Amniotic epithelial cell (primary cell): ENCODE measurements around the gene HSPG2.
"Not testable (repeated sequence)": the region's sequence is repeated elsewhere in the genome, so short reads cannot be mapped to it uniquely, and the experiment has no call there.

ENCODE experiments used
- DNase-seq: peaks from one replicate; pipeline ENCODE4 v3.0.0-alpha.2; 2010; ENCODE audit warnings: low read depth

HSPG2 gene

DNA sequence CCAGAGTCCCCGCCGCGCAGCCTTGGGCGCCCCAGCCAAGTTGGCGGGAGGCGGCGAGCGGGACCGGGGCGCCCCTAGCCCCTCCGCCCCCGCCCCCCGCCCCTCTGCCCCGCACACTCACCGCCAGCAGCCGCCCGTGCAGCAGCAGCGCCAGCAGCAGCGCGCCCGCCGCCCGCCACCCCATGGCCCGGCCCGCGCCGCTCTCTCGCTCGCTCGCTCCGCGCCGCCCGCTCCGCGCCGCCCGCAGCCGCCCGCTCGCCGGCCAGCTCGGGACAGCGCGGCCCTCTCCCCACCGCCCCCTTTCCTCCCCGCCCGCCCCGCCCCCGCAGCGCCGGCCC is at the start of gene HSPG2:
Gene HSPG2, minus strand, starts transcription at position 277 of the 338 bp plus-strand sequence. Its CDS starts 93 bp downstream, at position 184.
- no peak for DNase-seq

DNA sequence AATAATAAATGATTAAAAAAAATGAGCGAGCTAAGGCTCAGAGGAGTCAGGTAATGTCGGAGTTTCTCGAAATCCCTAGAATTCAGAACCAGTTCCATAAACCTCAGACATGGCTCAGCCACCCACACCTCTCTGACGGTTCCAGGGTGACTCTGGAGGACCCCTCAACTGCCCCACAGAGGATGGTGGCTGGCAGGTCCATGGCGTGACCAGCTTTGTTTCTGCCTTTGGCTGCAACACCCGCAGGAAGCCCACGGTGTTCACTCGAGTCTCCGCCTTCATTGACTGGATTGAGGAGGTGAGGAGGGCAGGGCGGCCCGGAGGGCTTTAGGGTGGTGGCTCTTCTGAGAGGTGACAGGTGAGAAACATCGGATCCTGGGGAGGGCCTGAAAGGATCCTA is 49.3 kb upstream of the HSPG2 start:
- not testable (repeated sequence) for DNase-seq

DNA sequence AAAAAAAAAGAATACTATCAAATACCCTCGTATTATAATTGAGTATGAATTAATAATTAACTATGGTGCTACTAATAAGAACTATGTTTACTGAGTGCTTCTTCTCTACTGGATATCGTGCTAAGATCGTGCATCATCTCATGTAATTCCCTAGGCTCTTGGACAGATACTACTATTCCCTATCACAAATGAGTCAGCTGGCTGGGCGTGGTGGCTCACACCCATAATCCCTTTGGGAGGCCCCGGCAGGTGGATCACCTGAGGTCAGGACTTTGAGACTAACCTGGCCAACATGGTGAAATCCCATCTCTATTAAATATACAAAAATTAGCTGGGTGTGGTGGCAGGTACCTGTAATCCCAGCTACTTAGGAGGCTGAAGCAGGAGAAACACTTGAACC is 48.8 kb upstream of the HSPG2 start:
- DNase-seq = not testable (repeated sequence)

DNA sequence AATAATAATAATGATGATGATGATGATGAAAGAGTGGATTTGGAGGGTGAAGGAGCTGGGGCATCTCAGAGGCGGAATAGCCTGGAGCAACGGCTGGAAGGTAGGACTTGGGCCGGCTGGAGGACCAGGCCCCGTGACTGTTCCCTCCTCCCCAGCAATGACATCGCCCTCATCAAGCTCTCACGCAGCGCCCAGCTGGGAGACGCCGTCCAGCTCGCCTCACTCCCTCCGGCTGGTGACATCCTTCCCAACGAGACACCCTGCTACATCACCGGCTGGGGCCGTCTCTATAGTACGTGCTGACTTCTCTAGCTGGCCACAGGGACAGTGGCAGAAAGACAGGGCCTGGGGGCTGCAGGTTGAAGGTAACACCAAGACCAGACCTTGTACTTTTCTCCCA is 46.4 kb upstream of the HSPG2 start:
- not testable (repeated sequence) for DNase-seq

DNA sequence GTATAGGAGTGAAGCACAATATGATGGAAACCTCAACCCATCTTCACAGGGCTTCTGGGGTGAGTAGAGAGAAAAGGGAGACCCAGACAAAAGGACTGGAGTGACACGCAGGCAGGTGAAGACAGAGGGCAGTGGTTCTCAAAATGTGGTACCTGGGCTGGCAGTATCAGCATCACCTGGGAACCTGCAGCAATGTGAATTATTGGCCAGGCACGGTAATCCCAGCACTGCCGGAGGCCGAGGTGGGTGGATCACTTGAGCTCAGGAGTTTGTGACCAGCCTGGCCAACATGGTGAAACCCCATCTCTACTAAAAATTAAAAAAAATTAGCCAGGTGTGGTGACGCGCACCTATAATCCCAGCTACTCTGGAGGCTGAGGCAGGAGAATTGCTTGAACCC is 45.0 kb upstream of the HSPG2 start:
- not testable (repeated sequence) for DNase-seq

DNA sequence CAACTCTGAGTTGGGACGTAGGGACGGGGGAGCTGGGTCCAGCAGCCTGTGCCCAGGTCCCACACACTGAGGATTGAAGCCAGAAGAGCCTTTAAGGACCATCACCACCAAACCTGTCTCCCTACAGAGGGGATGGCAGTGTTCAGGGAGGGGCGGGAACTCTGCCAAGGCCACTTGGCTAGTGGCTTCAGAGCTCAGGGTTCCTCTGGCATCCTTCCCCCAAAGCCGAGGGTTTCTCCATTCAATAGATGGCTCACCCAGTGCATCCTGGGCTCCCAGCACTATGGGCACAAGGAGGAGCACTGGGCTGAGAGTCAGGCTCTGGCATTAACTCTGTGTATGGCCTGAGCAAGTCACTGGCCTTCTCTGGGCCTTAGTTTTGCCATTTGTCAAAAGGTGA is 44.1 kb upstream of the HSPG2 start:
- not testable (repeated sequence) for DNase-seq

DNA sequence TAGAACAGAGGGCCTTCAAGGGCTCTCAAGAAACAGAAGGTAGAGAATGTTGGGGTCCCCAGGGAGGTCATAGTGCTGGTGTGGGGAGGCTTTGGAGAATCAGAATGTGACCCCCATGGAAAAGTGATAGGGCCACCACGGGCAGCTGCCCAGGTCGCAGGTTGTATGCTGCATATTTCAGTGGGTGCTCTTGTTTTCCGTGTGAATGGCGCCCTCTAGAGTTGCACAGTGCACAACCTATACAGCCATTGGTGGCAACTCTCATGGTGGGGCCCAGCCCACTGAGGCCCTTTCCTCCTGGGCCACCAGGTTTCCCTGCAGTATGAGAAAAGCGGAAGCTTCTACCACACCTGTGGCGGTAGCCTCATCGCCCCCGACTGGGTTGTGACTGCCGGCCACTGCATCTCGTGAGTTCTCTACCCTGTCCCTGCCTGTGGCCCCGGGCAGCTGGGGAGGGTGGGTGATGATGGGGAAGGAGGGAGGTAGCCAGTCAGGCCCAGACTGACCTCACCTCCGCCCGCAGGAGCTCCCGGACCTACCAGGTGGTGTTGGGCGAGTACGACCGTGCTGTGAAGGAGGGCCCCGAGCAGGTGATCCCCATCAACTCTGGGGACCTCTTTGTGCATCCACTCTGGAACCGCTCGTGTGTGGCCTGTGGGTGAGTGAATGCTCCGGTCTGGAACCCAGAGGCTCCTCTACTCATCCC is 43.6 kb upstream of the HSPG2 start:
- peak; percentile 15 for DNase-seq

DNA sequence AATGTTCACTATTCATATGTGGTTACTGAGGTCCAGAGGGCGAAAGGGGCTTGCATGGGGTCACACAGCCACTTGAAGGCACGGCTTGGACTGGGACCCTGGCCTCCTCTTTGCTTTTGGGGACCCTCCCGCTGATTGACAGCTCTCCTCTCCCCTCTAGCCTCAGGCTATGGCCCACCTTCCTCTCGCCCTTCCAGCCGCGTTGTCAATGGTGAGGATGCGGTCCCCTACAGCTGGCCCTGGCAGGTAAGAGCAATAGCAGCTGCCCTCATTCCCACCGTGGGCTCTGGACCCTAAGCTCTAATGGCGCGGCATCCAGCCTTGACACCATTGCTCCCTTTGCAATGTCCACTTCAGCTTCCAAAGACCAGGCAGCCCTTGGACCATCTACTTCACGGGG is 41.1 kb upstream of the HSPG2 start:
- not testable (repeated sequence) for DNase-seq

DNA sequence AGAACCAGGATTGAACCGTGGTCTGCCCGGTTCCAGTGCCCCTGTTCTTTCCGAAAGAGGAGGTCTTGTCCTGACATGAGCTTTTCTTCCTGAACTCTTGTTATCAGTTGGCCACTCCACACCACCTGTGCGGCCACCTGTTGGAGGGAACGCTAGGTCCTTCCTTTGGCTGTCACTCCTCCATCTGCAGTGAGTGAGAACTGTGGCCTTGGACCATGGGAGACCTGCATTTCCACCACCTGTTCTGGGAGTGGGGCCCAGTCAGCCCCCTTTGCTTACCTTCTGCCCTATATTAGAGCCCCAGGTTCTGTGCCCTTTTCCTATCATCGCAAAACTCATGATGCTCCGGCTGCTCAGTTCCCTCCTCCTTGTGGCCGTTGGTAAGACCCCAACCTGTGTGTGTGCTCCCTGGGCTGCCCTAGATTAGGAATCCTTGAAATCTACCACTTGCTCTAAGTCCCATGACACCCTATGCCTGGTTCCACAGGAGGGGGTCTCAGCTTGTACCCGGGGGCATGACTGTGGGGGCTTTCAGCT is 39.7 kb upstream of the HSPG2 start, which contains the start of gene CELA3B:
Gene CELA3B, plus strand, starts transcription at position 320 of the 537 bp plus-strand sequence. Its CDS starts 18 bp downstream, at position 338.
- DNase-seq = not testable (repeated sequence)

DNA sequence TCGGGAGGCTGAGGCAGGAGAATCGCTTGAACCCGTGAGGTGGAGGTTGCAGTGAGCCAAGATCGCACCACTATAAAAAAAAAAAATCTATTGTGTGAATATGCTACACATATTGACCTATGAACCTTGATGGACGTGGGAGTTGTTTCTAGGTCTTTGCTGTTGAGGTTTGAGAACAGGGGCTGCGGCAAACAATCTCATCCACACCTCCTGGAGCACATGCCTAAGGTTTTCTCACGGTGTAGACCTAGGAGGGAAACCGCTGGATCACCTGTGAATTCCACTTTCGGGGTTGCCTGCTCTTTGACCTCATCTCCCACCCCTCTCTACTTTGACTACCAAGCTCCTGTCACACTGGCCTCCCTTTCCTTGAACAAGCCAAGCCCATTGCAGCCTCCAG is 38.2 kb upstream of the HSPG2 start:
- DNase-seq = not testable (repeated sequence)

DNA sequence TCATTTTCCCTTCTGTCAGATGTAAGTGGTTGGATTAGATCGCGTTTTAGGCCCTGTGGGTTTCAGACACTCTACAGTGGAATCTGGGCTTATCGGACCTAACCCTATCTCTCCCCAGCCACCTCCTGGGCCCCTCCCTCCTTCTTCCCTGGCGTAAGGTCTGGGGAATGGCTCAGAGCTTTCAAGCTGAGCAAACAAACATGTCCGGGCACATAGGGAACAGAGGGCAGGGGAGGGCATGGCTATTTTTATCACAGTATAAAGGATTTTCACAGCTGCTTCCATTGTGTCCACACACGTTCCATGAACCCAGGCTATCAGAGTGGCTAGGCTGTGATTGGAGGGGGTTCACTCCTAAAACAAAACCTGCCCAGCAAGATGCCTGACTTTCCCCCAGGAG is 37.6 kb upstream of the HSPG2 start:
- peak; percentile 33 for DNase-seq

DNA sequence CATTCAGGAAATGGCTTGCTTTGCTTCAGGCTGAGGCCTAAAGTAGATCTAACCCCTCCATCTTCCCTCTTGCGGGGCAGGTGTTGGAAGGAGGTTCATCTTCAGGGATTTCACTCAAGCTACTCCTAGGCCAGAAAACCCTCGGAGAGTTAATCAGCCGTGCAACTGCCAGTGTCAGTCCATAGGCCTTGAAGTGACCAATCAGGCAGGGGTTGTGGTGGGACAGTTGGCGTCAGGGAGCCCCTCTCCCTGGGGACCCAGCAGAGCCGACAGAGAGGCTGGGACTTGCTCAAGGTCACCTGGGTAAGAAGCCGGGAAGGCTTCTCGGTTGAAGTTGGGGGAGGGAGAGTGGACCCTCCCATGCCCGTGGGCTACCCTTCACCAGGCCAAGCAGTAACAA is 36.8 kb upstream of the HSPG2 start:
- not testable (repeated sequence) for DNase-seq

DNA sequence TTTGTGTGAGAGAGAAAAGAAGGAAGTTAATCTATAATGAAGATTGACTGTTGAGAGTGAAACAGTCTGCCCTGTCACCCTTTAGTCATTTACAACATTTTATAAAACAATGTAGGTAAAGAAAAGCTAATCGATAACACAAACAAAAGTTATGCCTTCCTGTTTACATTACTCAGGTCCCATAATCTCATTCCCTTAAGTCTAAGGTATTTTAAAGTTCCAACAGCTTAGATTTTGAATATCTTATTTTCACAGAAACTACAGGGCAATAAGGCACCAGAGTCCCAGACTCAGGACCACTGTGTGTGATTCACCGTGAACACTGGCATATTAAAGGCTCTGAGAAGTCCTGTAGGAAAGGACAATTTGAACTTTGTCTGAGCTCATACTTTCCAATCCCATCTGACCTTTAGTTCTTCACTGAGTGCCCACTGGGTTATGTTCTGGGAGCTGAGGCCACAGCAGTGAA is 35.9 kb upstream of the HSPG2 start:
- not testable (repeated sequence) for DNase-seq

DNA sequence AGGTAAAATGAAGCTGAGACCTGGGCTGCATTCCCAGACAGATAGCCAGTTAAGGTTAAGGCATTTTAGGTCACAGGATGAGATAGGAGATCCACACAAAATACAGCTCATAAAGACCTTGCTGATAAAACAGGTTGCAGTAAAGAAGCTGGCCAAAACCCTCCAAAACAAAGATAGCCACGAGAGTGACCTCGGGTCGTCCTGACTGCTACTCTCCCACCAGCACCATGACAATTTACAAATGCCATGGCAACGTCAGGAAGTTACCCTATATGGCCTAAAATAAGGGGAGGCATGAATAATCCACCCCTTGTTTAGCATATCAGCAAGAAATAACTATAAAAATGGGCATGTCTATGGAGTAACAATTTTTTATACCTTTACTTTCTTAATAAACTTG is 33.4 kb upstream of the HSPG2 start:
- not testable (repeated sequence) for DNase-seq

DNA sequence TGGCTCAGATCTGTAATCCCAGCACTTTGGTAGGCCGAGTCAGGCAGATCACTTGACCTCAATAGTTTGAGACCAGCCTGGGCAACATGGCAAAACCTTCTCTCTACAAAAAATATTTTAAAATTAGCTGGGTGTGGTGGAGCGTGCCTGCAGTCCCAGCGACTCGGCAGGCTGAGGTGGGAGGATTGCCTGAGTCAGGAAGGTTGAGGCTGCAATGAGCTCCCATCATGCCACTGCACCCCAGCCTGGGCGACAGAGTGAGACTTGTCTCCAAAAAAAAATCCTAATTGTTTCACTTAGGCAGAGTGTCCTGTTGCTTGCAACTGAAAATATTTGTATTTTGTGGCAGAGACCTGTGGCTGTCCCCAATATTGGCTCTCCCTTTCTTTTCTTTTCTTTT is 32.0 kb upstream of the HSPG2 start:
- not testable (repeated sequence) for DNase-seq

DNA sequence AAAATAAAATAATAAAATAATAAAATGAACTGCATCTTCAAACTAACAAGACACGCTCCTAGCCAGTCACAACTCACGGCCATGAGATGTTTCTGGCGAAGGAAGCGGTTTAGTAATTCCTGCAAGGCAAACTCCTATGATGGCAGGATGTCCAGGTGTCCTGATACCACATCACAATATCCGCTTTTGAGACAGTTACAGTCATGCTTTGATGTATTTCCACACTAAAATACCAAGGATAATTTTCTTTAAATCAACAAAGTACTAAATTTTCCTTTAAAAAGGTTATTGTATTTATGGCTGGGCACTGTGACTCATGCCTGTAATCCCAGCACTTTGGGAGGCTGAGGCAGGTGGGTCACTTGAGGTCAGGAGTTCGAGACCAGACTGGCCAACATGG is 30.1 kb upstream of the HSPG2 start:
- DNase-seq = not testable (repeated sequence)

DNA sequence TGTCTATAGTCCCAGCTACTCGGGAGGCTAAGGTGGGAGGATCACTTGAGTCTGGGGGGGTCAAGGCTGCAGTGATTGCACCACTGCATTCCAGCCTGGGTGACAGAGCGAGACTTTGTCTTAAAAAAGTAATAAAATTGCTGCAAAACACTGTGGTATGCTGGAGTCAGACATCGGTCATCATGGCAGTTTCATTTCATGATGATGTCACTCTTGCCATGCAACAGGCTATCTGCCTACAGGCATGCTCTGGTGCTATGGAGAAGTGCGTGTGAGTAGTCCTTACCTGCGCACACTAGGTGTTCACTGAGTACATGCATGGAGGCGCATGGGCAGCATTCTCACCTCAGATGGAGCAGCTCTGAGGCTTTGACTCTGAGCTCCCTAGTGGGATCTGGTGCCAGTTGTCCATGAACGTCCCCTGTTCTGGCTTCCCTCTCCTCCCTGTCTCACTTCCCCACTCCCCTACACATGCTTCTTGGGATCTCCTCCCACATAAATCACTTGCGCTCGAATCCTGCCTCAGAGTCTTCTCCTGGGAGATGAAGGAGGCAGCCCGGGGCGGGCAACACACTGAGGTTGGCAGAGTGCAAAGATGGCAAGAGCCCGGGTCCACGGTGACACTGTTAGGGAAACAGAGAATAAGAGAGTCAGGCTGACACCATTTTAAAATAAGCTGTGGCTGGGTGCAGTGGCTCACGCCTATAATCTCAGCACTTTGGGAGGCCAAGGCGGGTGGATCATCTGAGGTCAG is 29.3 kb upstream of the HSPG2 start:
- DNase-seq = peak; percentile 71

DNA sequence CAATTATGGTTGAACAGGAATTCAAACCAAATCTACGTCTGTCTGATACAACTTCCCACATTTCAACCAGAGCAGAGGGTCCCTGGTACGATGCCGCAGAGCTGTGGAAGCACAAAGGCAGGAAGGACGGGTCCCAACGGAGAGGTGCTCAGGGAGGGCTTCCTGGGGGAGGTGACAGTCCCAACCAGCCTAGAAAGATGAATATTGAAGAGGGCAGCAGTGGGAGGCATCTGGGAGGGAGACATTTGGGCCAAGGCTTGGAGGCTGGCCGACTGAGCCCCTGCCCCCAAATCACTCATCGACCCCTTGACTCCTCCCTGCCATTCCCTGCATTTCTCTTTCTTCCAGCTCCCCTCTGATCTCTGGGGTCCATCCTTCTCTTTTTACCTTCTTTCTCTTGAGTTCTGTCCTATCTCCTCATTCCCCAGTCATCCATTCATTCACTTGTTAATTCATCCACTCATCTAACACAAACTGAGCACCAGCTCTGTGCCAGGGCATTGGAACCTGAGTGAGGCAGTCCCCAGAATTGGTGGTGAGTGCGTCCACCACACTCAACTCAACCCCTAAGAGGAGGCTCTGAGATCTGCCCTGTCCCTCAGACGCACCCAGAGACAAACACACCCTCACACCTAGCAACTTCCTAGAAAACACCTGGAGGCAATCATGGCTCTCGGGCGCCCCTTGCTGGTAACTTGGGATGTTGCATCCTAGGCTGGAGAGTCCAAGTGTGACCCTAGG is 26.5 kb upstream of the HSPG2 start:
- DNase-seq = peak; percentile 45

DNA sequence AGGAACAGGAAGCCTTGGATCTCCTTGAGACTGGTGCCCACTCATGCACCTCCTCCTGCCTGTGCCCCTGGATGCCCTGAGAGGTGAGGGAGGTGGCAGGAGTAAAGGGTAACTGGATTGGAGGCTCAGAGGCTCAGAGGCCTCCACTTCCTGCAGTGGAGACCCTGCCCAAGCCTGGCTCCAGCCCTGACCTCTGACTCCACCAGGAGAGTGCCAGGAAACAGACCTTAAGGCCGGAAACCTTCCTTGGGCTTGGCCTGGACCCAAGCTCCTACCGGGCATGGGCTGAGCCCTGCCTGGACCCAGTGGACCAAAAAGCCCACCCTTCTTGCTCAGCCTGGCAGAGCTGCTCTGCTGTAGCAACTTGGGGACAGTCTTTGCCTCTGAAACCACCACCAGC is 24.7 kb upstream of the HSPG2 start:
- DNase-seq = no peak

DNA sequence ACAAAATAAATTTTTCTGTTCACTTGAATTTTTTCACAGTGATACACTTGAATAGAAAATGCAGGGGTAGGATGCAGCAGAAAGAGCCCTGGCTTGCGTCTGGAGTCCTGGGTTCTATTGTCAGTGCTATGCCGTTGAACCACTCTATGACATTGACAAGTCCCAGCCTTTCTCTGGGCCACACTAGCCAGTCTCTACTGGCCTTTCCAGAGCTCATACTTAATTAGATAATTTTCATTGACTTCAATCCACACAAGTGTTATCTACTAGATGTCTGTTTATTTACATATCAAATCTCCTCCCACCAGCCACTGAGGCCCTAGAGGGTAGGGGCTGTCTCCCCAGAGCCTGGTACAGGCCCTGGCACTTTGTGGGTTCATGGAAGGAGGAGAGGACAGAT is 24.2 kb upstream of the HSPG2 start:
- no peak for DNase-seq

DNA sequence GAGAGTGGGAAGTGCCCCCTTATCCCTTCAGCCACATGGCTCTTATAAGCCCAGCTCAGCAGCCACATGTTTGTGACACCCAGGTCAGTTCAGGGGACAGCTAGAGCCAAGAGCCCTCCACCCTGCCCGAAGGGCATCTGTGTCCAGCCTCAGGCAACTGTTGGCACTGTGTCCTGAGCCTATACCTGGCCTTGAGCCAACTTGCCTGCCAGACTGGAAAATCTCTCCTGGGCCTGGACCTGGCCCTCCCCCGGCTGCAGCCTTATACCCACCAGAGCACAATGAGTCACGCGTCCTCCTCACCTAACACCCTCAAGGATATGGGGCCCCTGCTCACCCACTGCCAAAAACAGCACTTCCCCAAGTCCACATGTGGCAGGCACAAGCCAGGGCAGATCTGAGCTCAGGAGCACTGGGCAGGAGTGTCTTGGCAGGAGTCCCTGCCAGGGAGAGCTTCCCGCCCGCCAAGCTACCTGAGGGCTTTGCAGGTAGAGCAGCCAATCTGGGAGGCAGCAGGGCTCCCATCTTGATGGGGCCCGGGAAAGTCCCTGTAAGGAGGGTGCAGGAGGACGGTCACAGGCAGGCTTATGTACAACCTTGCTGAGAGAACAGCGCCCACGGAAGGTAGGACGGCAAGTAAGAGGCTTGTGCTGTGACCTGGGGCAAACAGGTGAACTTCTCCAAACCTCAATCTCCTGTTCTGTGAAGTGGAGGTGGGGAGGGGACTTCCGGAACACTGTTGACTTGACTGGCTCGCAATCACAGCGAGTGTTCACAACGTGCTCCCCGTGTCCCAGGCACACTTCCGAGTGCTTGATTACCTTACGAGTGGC is 19.8 kb upstream of the HSPG2 start:
- DNase-seq = peak; percentile 68
